ENCODE results near the gene HS3ST5.

Gene HS3ST5

DNA sequence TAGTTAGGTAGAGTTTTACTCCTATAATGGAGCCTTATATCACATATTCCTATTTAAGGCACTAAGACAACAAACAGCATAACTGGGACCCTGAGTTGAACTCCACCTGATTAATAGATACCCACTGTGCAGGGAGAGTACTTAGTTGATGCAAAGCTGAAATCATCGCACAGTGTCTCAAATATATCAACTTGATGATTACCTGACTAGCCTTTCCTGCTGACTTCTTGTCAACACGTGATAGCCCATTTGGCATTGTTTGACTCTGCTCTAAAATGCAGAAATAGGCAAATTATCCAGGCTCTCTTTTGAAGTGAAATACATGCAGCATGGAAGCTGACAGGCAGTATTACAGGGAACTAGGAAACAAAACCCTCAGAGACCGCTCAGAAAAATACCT is 217.2 kb downstream of the HS3ST5 start:
- ChIA-PET POLR2A (no interaction called here), CTCF (interaction anchor here (0.6 to 1.1 kb wide), 2 partner anchors 18 to 126 kb away, joined by 3 to 5 read pairs; no protein-coding TSS in a partner anchor)
- DNase-seq (ENCODE audit: low read depth, low spot score): no peak
- no peak overlapping the region for H3K4me3 ChIP-seq (ENCODE audit: low read depth, low read length)
- TF ChIP-seq, protein P1, sequence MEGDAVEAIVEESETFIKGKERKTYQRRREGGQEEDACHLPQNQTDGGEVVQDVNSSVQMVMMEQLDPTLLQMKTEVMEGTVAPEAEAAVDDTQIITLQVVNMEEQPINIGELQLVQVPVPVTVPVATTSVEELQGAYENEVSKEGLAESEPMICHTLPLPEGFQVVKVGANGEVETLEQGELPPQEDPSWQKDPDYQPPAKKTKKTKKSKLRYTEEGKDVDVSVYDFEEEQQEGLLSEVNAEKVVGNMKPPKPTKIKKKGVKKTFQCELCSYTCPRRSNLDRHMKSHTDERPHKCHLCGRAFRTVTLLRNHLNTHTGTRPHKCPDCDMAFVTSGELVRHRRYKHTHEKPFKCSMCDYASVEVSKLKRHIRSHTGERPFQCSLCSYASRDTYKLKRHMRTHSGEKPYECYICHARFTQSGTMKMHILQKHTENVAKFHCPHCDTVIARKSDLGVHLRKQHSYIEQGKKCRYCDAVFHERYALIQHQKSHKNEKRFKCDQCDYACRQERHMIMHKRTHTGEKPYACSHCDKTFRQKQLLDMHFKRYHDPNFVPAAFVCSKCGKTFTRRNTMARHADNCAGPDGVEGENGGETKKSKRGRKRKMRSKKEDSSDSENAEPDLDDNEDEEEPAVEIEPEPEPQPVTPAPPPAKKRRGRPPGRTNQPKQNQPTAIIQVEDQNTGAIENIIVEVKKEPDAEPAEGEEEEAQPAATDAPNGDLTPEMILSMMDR (IDR thresholded peaks at IDR 0.05; ENCODE audit: insufficient read depth, low read length, missing control alignments): no peak

DNA sequence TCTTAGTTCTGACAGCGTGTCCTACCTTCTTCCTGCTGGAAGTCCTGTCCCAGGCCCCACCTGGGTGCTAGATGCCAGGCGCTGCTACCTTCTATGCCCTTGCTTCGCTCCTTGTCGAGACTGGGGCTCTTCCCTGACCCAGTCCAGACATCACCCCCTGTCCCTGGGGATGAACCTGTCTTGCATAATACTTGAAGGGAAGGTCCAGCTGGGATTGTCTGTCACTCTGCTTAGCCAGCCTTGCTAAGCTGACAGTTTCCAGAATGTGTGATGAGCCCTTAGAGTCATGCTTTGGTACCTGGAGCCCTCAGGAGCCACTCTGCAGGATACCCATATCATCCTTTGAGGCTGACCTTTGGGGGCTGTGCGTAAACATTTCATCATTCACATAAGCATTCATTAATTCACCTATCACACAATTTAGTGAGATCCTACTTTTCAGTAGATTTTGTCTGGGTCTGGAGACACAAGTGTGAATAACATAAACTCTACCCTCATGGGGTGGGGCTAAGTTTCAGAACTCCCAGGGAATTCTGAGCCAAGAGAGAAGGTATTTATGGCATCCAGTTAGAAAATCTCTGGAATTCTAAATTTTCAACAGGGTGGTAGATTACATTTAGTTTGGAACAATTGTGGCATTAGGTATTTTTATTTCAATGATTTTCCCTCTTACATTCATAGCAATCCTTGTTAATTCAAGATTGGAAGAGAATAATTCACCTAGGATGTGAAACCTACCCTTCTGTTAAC is 220.7 kb downstream of the HS3ST5 start:
- ChIA-PET CTCF (no interaction called here), POLR2A (no interaction called here)
- TF ChIP-seq, protein P1 (IDR thresholded peaks at IDR 0.05; ENCODE audit: insufficient read depth, low read length, missing control alignments): no peak
- no peak overlapping the region for H3K4me3 ChIP-seq (ENCODE audit: low read depth, low read length)
- DNase-seq (ENCODE audit: low read depth, low spot score): no peak

DNA sequence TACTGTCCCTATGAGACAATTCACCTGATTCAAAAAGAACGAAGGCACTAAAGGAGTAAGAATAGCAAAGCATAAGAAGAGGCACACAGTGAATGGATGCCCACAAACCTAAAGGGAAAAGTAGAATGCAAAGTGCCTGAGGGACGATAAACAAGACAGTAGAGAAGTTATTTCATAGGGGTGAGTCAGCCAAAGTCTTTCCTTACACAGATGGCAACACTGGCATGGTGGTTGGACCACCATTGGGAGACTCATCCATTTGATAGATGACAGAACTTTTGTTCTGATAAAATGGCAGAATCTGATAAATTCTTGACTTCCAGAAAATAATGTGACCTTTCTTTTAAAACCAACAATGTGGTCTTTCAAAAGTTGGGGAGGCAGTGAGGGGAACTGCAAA is 223.8 kb downstream of the HS3ST5 start:
- DNase-seq (ENCODE audit: low read depth, low spot score): no peak
- CTCF ChIA-PET: interaction anchor here (0.8 to 1.6 kb wide), 2 partner anchors 11 to 186 kb away, joined by 3 to 7 read pairs; no protein-coding TSS in a partner anchor
- POLR2A ChIA-PET: no interaction called here

DNA sequence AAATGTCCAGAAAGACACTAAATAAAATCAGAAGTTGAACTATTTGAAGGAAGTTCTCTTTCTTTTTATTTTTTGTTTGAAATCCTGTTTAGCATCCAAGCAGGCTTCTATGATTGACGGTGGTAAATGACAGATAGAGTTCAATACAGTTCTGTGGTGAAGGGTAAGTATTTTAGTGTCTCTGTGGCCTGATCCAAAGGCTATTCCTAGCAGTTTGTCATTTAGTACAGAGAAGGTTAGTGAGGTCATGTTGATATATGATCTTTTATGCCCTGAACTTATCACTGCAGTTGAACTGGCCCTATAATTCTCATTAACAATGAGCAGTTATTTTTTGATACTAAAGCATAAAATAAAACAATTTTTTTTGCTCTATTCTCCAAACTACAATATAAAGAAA is 227.2 kb downstream of the HS3ST5 start:
- TF ChIP-seq, protein P1 (IDR thresholded peaks at IDR 0.05; ENCODE audit: insufficient read depth, low read length, missing control alignments): no peak
- ChIA-PET CTCF (interaction anchor here (1.0 to 1.5 kb wide), 2 partner anchors 8 to 10 kb away, joined by 3 to 4 read pairs; no protein-coding TSS in a partner anchor), POLR2A (no interaction called here)
- H3K4me3 ChIP-seq (ENCODE audit: low read depth, low read length): no peak overlapping the region
- DNase-seq (ENCODE audit: low read depth, low spot score): no peak

More for the DNA sequence above, 223.8 kb downstream of the HS3ST5 start:
- H3K4me3 ChIP-seq (ENCODE audit: low read depth, low read length): no peak overlapping the region
- TF ChIP-seq, protein P1 (IDR thresholded peaks at IDR 0.05; ENCODE audit: insufficient read depth, low read length, missing control alignments): no peak

DNA sequence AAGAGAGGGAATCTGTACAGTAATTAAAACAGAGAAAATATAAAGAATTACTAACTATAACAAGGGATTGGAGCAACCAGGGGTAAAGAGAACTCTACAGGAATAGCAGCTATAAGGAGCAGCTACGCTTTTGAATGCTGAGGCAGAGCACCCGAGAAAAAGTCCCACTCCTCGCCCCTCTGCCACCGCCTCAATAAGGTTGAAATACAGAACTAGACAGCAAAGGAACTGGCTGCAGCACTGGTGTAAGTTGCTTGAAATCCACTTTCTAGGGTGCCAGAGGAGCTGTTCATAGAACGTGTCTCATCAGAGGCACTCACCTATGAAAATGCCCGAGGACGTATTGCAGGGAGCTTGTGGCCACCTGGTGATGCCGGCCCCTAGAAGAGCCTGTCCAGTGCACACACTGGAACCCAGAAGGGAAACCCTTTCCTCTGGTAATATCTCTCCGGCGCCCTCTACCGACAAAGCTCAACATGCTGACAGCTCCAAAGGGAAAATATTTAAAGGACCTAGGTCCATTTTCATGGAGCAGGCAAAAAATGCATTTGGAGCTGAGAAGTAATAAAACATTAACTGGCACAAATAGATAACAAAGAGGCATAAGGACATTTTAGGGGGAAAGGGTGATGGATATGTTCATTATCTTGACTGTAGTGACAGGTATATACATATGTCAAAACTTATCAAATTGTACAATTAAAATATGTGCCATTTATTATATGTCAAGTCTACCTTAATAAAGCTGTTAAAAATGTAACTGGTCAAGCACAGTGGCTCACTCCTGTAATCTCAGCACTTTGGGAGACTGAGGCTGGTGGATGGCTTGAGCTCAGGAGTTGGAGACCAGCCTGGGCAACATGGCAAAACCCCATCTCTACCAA is 234.5 kb downstream of the HS3ST5 start:
- TF ChIP-seq, protein P1 (IDR thresholded peaks at IDR 0.05; ENCODE audit: insufficient read depth, low read length, missing control alignments): peak; percentile 73
- CTCF ChIA-PET: interaction anchor here (0.6 to 14.6 kb wide), 47 partner anchors 8 to 203 kb away, joined by 3 to 425 read pairs (median 5); partner anchors contain the start of gene HDAC2
- POLR2A ChIA-PET: interaction anchor here (1.0 to 1.5 kb wide), 2 partner anchors 112 to 114 kb away, joined by 3 to 6 read pairs; no protein-coding TSS in a partner anchor
- DNase-seq (ENCODE audit: low read depth, low spot score): no peak
- no peak overlapping the region for H3K4me3 ChIP-seq (ENCODE audit: low read depth, low read length)

DNA sequence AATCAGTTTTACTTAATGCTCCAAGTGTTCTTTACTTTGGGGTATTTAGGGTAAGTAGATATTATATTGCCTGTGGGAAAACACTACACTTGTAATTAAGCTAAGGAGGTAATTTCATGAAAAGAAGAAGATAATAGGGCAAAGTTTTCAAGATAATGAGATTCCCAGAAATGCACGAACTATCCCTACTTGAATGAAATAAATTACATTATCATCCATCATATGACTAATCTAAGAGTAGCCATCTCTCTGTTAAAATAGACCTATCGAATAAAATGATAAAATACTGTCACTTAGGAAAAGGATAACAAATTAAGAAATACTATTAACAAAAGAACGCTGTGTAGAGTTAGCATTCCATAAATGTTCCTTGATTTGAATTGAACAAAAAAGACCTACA is 236.8 kb downstream of the HS3ST5 start:
- no peak for DNase-seq (ENCODE audit: low read depth, low spot score)
- H3K4me3 ChIP-seq (ENCODE audit: low read depth, low read length): no peak overlapping the region
- CTCF ChIA-PET: interaction anchor here (1.1 to 14.6 kb wide), 5 partner anchors 7 to 113 kb away, joined by 3 to 425 read pairs (median 3); no protein-coding TSS in a partner anchor
- TF ChIP-seq, protein P1 (IDR thresholded peaks at IDR 0.05; ENCODE audit: insufficient read depth, low read length, missing control alignments): no peak
- POLR2A ChIA-PET: no interaction called here

Measured in AG04449 (cell line).